H1 (cell line): ENCODE measurements around the gene RWDD3. TPM values are rescaled to one million over a fixed set of nuclear protein-coding genes. Genes with fewer than 3 reads are reported as not detected.

ENCODE experiments used
- E2F6 ChIP-seq: IDR thresholded peaks from 2 replicates; pipeline ENCODE4 v1.6.1; 2012; ENCODE audit warnings: inconsistent platforms
- POU5F1 ChIP-seq: IDR thresholded peaks from 2 replicates; pipeline ENCODE4 v1.6.1; 2011; ENCODE audit warnings: low read depth, mild to moderate bottlenecking, low read length, moderate library complexity
- polyA plus RNA-seq, 7 experiments: library from polyadenylated mRNA; depleted of rRNA in 3 of 7; stranded (reverse) in 5 of 7; unstranded in 2 of 7; fragments of >200 nt in 5 of 7; fragments of 200-250 nt in 2 of 7; gene quantifications; 1 replicate in 5 of 7; 2 replicates in 1 of 7; 4 replicates in 1 of 7; pipeline versions ENCODE4 v1.2.1 to v1.2.3, GENCODE V29; 2011 to 2013; ENCODE audit warnings: missing spikeins in 2 of 7, mixed read lengths in 2 of 7
- total RNA-seq: library from RNA; stranded (reverse); fragmentation: NEBNext Ultra II Directional; extraction: Animal tissue kit (Norgen Biotek cat#: 25700); gene quantifications from 2 replicates; pipeline ENCODE4 v1.2.1, GENCODE V29; 2021

RWDD3 gene
- total and polyA plus RNA-seq, 2 of the 8 experiments (the other 6 are each of a cell fraction or from before 2014, with no cell fraction given): 7.9 to 14.5 TPM

GRCh38 chr1:95255826-95256225, 21.8 kb downstream of the RWDD3 start (continued):
- TF ChIP-seq E2F6: no peak
- no peak for TF ChIP-seq POU5F1
